Thyroid gland (tissue), 4 donors: ENCODE data around the gene SOX12. TPM values are rescaled to one million over a fixed set of nuclear protein-coding genes. Genes with fewer than 3 reads are reported as not detected.
A peak's percentile ranks its signal among the peaks of the same experiment; 100 is the strongest.

Experiments
- DNase-seq, 2 donors: peaks; one replicate each; pipeline ENCODE4 v3.0.0-alpha.2; 2019
- H3K27ac ChIP-seq, 3 donors: fragments of 200-600 bp; sonication (generic); 1 replicate in 2 of 3; 2 replicates in 1 of 3; pipeline ENCODE4 v1.5.1; 2016 to 2019; ENCODE audit warnings: mild to moderate bottlenecking in 1 of 3, moderate library complexity in 1 of 3
- H3K27me3 ChIP-seq: fragments of 200-600 bp; sonication (generic); one replicate; pipeline ENCODE4 v1.5.1; 2019
- H3K36me3 ChIP-seq, 2 donors: fragments of 200-600 bp; sonication (generic); one replicate each; pipeline ENCODE4 v1.5.1; 2016 to 2019
- H3K4me1 ChIP-seq, 2 donors: fragments of 200-600 bp; sonication (generic); one replicate each; pipeline ENCODE4 v1.5.1; 2017 to 2019
- H3K4me3 ChIP-seq, 3 donors: fragments of 200-600 bp; sonication (generic); replicated peaks in 1 of 3; 1 replicate in 2 of 3; 2 replicates in 1 of 3; pipeline ENCODE4 v1.5.1; 2016; ENCODE audit warnings: mild to moderate bottlenecking in 1 of 3
- H3K9me3 ChIP-seq: fragments of 200-600 bp; sonication (generic); one replicate; pipeline ENCODE4 v1.5.1; 2017
- POLR2A ChIP-seq, 2 donors: fragments of 450-650 bp; IDR thresholded peaks; one replicate each; pipeline ENCODE4 v1.6.1; 2017; ENCODE audit warnings: antibody characterized with exemption in 2 of 2, mild to moderate bottlenecking in 2 of 2, moderate library complexity in 1 of 2
- WGBS, 2 donors: methylation state at CpG; one replicate each; pipeline ENCODE4 v1.1.5; 2017; 5-methylcytosine and 5-hydroxymethylcytosine counted together
- intact Hi-C: fragments of 100-400 bp; cut with DNase I; formaldehyde crosslinking; loops from one replicate; pipeline ENCODE4 v1.15.1; 2023
- total RNA-seq, 4 donors: library from RNA; depleted of rRNA; stranded (reverse); fragments of >200 nt; gene quantifications; one replicate each; pipeline ENCODE4 v1.2.3, GENCODE V29; 2016
- TF ChIP-seq, protein P1 (sequence below), 6 experiments: fragments of 200-600 bp in 3 of 6; fragments of 450-650 bp in 3 of 6; sonication (generic) in 3 of 6; IDR thresholded peaks; one replicate each; pipeline ENCODE4 v1.5.1; 2016 to 2019; ENCODE audit warnings: antibody characterized with exemption in 6 of 6, mild to moderate bottlenecking in 2 of 6, inconsistent platforms in 1 of 6, moderate library complexity in 1 of 6

SOX12 gene
- total RNA-seq, 4 donors from 2014 or later, result 7.1 to 12.9 (median 9.0) TPM

DNA sequence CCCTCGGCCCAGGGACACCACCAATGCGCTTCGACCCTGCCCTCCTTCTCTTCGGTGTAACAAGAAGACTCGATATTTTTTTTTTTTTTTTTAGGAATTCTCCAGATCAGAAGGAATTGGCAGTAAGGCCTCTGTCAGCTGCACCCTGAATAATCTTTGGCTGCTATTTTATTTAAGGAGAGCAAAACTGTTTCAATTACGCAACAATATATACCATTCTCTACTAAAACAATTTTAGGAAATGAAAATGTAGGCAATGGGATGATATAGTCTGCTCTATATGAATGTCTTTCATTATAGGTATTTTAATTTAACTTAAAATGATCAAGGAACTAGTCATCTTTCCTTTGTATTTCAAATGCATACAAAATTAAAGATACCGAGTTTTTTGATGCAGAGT, 14.7 kb upstream of the SOX12 start:
- intact Hi-C loops, result no loop called here
- no peak for DNase-seq
- peaks cover 0 to 8% of the 10 kb centered on the region in 2 donors for H3K4me1 ChIP-seq
- H3K27ac ChIP-seq, result peak overlapping the region; percentile 75 to 85 (median 80)
- TF ChIP-seq POLR2A (IDR thresholded peaks at IDR 0.05), result no peak
- TF ChIP-seq, protein P1, sequence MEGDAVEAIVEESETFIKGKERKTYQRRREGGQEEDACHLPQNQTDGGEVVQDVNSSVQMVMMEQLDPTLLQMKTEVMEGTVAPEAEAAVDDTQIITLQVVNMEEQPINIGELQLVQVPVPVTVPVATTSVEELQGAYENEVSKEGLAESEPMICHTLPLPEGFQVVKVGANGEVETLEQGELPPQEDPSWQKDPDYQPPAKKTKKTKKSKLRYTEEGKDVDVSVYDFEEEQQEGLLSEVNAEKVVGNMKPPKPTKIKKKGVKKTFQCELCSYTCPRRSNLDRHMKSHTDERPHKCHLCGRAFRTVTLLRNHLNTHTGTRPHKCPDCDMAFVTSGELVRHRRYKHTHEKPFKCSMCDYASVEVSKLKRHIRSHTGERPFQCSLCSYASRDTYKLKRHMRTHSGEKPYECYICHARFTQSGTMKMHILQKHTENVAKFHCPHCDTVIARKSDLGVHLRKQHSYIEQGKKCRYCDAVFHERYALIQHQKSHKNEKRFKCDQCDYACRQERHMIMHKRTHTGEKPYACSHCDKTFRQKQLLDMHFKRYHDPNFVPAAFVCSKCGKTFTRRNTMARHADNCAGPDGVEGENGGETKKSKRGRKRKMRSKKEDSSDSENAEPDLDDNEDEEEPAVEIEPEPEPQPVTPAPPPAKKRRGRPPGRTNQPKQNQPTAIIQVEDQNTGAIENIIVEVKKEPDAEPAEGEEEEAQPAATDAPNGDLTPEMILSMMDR (IDR thresholded peaks at IDR 0.05), result no peak
- WGBS, 2 donors, result 7 to 8% methylated on average over 7 of the region's 7 CpGs
- no peaks in the 10 kb centered on the region for H3K27me3 ChIP-seq
- H3K4me3 ChIP-seq, result no peak overlapping the region
- H3K36me3 ChIP-seq, result no peaks in the 10 kb centered on the region
- no peaks in the 10 kb centered on the region for H3K9me3 ChIP-seq

DNA sequence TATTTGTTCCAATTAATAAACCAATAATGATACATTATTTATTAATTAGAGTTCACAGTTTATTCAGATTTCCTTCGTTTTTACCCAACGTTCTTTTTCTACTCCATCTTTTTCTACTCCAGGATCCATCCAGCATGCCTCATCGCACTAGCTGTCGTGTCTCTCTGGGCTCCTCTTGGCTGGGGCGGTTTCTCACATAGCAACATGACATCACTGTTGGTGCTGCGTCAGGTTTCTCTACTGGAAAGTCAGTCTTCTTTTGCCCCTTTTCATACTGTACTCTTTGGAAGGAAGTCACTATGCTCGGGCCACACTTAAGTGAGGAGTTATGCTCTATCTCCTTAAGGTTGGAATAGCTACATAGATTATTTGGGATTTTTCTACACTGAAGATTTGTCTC, 13.7 kb upstream of the SOX12 start:
- WGBS, 2 donors, result 88 to 90% methylated on average over 7 of the region's 7 CpGs
- intact Hi-C loops, result no loop called here
- Histone ChIP-seq H3K4me3 (no peak overlapping the region), H3K4me1 (peaks cover 0 to 8% of the 10 kb centered on the region in 2 donors), H3K36me3 (no peaks in the 10 kb centered on the region), H3K27me3 (no peaks in the 10 kb centered on the region), H3K9me3 (no peaks in the 10 kb centered on the region), H3K27ac (no peak overlapping the region)
- TF ChIP-seq, protein P1 (IDR thresholded peaks at IDR 0.05), result no peak
- TF ChIP-seq POLR2A (IDR thresholded peaks at IDR 0.05), result no peak
- DNase-seq, result no peak

DNA sequence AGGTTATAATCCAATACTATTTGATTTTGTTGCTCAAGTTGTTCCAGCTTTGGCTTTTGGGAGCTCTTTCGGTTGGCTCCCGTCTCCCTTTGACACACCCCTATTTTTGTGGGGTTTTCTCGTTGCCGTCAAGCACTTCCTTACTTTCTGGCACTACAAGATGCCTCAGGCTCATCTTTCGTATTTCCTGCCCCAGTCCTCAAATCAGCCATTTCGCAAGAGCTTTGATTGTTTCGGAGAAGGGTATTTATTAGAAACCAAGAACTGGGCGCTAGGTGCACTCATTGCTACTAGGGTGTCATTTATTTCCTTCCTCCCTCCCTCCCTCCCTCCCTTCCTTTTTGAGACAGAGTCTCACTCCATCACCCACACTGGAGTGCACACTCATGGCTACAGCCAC, 13.3 kb upstream of the SOX12 start:
- Histone ChIP-seq H3K4me1 (peaks cover 0 to 8% of the 10 kb centered on the region in 2 donors), H3K4me3 (no peak overlapping the region), H3K9me3 (no peaks in the 10 kb centered on the region), H3K36me3 (no peaks in the 10 kb centered on the region), H3K27ac (no peak overlapping the region), H3K27me3 (no peaks in the 10 kb centered on the region)
- WGBS, 2 donors, result 90 to 93% methylated on average over 8 of the region's 8 CpGs
- intact Hi-C loops, result no loop called here
- DNase-seq, result no peak
- no peak for TF ChIP-seq POLR2A (IDR thresholded peaks at IDR 0.05)
- TF ChIP-seq, protein P1 (IDR thresholded peaks at IDR 0.05), result no peak

DNA sequence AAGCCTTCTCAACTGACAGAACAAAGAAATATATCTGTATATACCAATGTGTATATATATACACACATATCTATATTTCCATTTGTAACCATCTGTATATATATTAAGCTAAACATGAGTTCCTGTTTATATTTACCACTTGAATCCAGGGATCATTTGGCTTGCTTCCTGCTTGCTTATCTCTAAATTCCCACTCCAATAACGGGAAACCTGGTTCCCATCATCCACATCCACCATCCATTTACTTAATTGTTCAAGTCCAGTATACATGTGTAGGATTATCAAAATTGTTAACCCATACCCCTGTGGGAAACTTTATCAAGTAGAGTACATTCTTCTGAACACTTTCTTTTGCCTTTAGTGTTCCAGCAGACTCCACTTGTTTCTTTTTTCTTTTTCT, 12.5 kb upstream of the SOX12 start:
- TF ChIP-seq POLR2A (IDR thresholded peaks at IDR 0.05), result no peak
- TF ChIP-seq, protein P1 (IDR thresholded peaks at IDR 0.05), result no peak
- WGBS, 2 donors, result 78 to 91% methylated on average over 1 of the region's 1 CpG
- no peaks in the 10 kb centered on the region for H3K9me3 ChIP-seq
- no peaks in the 10 kb centered on the region for H3K27me3 ChIP-seq
- DNase-seq, result no peak
- intact Hi-C loops, result no loop called here
- H3K4me3 ChIP-seq, result no peak overlapping the region
- no peak overlapping the region for H3K27ac ChIP-seq
- H3K4me1 ChIP-seq, result peaks cover 0 to 8% of the 10 kb centered on the region in 2 donors
- no peaks in the 10 kb centered on the region for H3K36me3 ChIP-seq

DNA sequence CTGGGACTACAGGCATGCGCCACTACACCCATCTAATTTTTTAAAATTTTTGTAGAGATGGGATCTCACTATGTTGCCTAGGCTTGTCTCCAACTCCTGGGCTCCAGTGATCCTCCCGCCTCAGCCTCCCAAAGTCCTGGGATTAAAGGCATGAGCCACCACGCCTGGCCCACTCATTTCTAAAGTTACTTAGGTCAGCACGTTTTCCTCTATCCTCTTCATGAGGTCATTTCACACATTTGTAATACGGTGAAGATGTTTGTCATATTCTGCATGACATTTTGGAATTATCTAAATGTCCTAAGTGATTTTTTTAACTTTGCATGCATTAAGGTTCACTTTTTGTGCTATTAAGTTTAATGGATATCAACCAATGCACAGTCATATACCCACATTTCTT, 11.9 kb upstream of the SOX12 start:
- Histone ChIP-seq H3K36me3 (no peaks in the 10 kb centered on the region), H3K4me3 (no peak overlapping the region), H3K4me1 (peaks cover 0 to 8% of the 10 kb centered on the region in 2 donors), H3K27ac (no peak overlapping the region), H3K27me3 (no peaks in the 10 kb centered on the region), H3K9me3 (no peaks in the 10 kb centered on the region)
- intact Hi-C loops, result no loop called here
- DNase-seq, result no peak
- 88 to 91% methylated on average over 5 of the region's 5 CpGs for WGBS, 2 donors
- TF ChIP-seq, protein P1 (IDR thresholded peaks at IDR 0.05), result no peak
- no peak for TF ChIP-seq POLR2A (IDR thresholded peaks at IDR 0.05)
